ENCODE data around the gene RGPD4.

DNA sequence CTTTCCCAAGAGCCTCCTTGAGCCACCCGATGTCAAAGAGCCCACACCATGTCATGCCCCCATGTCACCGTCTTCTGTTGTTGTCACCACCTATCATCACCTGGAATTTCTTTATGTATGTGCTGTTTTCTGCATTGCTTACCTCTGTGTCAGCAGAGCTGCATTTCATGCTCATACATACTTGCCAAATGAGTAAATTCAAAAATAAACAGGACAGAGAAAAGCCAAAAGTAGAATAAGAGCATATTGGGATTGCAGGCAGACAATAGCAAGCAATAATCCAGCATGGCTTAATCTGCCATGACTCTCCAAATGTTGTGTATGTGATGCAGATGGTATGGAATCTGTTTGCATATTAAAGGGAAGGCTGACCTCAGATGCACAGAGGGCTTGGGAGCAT is 15.3 kb upstream of the RGPD4 start:
- TF ChIP-seq POLR2A (IDR thresholded peaks at IDR 0.05; ENCODE audit: control extremely low read depth in 1 of 2, low read depth in 2 of 2, low read length in 2 of 2) = no peak
- TF ChIP-seq, protein P1, sequence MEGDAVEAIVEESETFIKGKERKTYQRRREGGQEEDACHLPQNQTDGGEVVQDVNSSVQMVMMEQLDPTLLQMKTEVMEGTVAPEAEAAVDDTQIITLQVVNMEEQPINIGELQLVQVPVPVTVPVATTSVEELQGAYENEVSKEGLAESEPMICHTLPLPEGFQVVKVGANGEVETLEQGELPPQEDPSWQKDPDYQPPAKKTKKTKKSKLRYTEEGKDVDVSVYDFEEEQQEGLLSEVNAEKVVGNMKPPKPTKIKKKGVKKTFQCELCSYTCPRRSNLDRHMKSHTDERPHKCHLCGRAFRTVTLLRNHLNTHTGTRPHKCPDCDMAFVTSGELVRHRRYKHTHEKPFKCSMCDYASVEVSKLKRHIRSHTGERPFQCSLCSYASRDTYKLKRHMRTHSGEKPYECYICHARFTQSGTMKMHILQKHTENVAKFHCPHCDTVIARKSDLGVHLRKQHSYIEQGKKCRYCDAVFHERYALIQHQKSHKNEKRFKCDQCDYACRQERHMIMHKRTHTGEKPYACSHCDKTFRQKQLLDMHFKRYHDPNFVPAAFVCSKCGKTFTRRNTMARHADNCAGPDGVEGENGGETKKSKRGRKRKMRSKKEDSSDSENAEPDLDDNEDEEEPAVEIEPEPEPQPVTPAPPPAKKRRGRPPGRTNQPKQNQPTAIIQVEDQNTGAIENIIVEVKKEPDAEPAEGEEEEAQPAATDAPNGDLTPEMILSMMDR (IDR thresholded peaks at IDR 0.05; ENCODE audit: control extremely low read depth in 1 of 3, insufficient read depth in 1 of 3, low read depth in 1 of 3, low read length in 3 of 3) = no peak
